ENCODE data around the gene CHST8.
"Not testable (repeated sequence)": the region's sequence is repeated elsewhere in the genome, so short reads cannot be mapped to it uniquely, and the experiment has no call there.

Gene CHST8

DNA sequence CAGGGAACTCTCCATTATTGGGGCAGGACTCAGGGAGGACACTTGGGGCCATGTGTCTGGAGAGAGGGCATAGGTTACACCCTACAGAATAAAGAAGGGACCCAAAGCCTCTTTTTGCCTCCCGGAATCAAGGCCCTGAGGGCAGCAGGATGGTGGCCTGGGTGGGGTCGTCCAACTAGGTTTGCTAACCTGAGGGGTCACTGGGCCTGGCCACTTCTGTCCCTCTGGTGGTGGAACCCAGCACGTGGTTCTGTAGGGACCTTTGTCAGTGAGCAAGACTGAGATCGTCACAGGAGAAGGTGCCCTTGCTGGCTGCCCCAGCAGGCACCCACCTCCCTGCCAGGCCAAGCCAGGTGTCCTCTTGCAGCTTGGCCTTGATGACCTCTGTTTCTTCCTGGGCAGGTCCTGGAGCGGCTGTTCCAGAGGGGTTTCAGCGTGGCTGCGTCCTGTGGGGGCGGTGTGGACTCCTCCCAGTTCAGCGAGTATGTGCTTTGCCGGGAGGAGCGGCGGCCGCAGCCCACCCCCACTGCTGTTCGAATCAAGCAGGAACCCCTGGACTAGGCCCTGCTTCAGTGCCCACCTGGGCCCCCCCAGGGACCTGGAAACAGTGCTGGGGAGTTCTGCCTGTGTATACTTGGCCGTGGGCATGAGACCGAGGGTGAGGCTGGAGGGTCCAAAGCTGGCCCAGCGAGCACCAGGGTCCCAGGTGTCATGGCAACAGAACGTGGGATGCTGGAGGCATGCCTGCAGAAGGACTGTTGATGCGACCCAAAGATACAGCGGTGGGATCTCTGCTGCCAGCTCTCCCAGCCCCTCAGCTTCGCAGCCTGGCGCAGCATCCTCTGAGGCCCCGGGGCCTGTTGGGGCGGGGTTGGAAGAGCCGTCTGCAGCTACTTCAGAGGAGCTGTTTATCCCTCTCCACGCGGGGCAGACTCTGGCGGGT, 190.9 kb downstream of the CHST8 start:
- DNase-seq (no peak), ATAC-seq (no peak)

DNA sequence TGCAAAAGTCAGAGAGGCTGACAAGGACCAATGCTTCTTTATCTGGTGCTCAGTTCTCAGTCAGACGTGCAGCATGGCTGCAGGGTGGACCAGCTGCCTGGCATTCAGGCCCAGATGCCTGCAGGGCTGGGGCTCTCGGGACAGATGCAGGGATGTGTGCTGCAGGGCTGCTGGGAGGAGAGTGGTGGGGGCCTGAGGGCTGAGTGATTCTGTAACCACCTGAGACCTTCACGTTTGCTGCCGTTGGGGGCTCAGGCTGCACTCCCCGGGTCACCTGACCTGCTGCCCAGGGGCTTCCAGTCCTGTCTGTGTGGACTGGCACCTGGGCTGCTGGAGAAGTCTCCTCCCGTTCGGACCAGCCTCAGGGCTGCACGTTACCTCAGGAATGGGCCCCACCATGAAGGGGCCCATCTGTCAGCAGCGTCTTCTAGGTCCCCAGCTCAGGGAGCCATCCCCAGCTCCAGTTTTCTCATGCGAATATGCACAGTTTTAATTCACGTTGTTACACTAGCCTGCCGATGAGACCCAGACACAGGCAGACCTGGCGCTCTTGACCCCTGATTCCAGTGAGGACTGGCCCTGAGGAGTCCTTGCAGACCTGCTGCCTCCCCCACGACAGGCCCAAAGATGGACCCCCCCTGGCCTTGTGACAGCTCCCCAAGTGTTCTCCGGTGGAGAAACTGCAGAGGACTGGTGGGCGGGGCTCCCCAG, 191.8 kb downstream of the CHST8 start:
- DNase-seq (no peak), ATAC-seq (no peak)

DNA sequence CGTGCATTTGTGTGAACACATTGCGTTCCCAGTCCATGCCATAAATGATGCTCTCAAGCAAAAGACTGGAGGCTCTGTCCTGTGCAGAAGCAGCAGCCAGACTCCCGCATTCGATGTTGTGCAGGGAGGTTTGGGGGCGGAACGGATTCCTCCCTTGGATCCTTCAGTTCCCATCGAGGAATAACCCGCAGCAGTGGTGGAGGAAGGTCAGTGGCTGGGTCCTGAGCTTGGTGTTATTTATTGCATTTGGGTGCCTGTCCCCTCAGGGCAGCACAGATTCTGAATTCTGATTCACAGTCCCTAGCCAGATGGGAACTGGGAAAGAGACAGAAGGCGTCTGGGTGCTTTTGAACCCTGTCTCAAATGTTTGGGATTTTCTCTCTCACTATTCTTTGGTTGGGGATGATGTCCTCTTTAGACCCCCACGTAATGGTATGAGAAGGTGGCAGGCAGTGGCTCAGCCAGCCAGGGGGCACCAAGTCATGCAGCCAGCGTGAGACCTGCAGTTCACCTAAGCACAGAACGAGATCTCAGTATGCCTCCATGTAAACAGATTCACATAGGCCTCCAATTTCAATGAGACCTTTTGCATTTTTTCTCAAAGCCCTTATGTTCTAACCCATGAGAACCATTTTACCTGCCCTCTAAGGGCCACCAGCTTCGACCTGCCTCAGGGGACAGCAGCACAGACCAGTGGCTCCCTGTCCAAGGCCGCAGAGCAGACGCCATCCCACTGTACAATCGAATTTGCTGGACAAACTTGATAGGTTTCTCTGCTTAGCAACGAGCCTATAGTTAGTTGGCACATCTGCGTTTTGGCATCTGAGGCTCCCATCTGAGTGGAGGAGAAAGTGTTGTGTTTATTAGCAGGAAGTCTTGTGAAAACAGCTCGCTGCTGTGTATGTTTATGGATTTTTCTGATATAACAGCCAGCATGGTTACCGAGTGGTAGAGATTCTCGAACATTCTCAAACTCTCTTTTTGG, 192.7 kb downstream of the CHST8 start:
- DNase-seq: no peak

DNA sequence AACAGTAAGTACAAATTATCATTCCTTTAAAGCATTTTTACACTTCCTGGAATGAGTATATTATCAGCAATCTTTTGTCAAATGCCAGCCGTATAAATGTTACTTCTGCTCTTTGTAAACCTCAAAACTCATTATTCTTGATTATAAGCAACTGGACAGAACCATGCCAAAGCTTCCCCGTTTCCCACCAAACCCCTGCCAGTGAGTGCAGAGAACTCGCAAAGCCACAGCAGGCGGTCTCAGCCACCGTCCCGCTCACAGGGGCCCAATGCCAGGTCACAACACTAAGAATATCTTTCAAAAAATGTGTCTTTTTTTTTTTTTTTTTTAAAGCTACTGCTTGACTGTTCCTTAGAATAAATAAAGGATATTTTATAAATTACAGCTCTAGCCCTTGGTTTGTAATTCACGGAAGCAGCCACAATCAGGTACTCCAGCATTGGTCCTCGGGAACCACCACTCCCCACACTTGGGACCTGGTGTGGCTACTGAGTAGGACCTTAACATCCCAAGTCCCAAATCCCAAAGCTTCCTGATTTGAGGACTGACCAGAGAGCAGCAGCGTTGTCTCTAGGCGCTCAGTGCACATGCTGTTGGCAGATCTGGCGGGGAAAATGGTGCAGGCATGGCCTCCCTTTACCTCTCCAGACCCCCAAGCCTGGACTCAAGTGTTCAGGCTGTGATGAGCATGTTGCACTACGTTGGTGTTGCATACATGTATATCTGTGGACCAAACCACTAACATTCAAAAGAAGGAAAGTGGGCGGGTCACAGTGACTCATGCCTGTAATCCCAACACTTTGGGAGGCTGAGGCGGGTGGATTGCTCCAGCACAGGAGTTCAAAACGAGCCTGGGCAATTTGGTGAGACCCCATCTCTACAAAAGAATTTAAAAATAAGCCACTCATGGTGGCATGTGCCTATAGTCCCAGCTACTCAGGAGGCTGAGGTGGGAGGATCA, 193.9 kb downstream of the CHST8 start:
- DNase-seq (no peak), ATAC-seq (no peak)

More for the DNA sequence above, 192.7 kb downstream of the CHST8 start:
- no peak for ATAC-seq

DNA sequence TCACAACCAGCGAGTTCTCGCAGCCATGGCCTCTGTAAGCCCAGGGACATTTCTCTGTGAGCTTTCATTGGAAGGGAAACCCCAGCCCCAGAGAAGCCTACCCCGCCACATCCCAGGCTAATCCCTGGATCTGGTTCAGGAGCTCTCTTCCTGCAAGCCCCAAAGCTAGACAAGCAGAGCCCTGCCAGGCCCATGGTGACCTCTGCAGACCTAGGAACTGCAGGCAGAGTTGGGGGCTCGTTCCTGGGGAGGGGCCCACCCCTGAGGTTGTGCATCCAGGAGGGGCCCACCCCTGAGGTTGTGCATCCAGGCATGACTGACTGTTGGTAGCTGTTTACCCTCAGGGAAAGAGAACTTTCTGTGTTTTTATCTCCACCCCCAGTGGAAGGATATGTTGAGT, 196.7 kb downstream of the CHST8 start:
- DNase-seq: no peak

DNA sequence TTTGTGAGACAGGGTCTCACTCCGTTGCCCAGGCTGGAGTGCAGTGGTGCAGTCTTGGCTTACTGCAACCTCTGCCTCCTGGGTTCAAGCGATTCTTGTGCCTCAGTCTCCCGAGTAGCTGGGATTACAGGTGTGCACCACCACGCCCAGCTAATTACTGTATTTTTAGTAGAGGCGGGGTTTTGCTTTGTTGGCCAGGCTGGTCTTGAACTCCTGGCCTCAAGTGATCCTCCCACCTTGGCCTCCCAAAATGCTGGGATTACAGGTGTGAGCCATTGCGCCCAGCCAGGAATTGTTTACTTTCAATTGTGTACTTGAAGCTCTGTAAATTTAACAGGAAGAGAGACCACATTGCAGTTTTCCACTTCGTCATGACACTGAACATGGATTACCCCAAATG, 197.3 kb downstream of the CHST8 start:
- DNase-seq, ATAC-seq: not testable (repeated sequence)

More for the DNA sequence above, 196.7 kb downstream of the CHST8 start:
- no peak for ATAC-seq

DNA sequence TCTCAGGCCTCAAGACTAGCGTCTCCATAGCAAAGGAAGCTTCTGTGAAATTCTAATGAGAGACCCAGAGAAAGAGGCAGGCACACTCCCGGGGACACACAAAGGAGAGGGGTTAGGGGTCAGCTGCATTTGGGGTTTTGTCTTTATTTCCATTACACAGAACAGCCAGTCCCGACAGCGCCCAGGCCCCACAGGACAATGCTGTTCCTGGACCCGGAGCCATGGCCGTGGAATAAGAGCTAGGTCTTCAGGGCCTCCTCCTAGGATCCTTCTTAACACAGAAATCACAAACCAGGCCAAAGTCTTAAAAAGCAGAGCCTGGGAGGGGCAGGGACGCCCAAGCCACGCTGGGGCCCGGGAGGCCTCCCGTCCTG, 197.7 kb downstream of the CHST8 start:
- no peak for ATAC-seq
- DNase-seq: no peak

DNA sequence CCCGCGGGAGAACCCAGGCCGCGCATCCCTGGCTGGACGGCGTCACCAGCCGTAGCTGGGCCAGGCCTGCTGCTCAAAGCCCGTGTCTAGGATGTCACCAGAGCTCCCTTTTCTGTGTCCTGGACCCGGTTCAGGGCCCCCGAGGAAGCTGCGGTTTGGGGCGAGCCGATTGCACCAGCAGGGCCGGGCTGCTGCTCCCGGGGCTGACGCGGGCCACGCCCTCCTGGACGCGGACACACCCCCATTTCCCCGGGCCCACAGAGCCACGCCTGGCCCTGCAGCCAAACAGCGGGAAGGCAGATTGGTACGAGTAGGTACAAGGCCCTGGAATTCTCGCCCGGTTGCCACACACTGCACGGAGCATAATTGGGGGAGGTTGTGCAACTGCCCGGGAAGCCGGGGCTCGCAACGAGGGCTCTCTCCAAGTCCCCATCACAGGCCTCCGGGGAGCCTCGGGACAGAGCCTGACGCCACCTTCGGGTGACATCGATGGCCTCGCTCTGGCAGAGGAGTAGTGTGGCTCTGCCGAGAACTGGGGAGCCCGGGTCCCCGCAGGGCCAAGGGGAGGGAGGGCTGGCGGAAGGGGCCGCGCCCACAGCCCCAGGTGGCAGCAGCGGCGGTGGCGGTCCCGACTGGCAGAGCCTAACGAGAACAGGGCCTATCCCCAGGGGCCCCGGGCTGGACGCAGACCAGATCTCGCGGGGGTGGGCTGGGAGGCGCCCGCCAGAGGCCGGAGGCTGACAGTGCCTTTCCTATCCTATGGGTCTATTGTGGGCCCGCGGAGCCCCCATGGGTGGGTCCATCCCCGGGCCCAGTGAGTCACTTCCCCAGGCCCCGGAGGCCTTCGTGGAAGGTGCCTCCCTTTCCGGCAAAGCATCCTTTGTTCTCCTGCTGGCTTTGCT, 198.4 kb downstream of the CHST8 start:
- DNase-seq (peak; percentile 77), ATAC-seq (peak; percentile 81)

DNA sequence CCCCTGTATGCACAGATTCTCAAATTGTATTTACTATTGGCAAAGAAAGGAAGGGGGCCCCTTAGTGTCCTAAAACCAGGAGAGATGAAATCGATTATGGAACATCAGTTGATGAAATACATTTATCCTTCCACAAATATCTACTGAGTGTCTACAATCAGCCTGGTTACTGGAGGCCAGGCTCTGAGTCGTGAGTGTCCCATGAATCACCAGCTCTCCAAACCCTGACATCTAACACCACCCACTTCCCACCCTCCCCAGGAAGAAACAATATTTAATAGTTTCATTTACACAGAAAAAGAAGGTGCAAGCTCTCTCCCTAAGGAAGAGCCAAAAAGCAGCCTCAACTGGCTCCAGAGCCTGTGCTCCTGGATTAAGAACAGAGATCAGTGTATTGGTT, 200.1 kb downstream of the CHST8 start:
- DNase-seq (no peak), ATAC-seq (no peak)

Data from stimulated activated naive CD8-positive, alpha-beta T cell treated with anti-CD3 and anti-CD28 coated beads, Interleukin-15, Interleukin-2, amounts not matched to agents 100 U/mL and 50 U/mL, for 24 hours (primary cell).